ENCODE results near the gene EXOC7. TPM values are rescaled to one million over a fixed set of nuclear protein-coding genes. Genes with fewer than 3 reads are reported as not detected.

Gene EXOC7
- polyA plus RNA-seq, 1 donor from 2014 or later: 146 TPM

GRCh38 chr17:76056882-76057281 is 46.7 kb downstream of the EXOC7 start:
- Histone ChIP-seq H3F3A (ENCODE audit: insufficient read depth, low read length, poor library complexity, severe bottlenecking) (no peaks in the 10 kb centered on the region), H3K27ac (ENCODE audit: low read length) (no peak overlapping the region), H3K79me2 (replicated peaks; ENCODE audit: insufficient read depth, low read length) (no peaks in the 10 kb centered on the region), H2AFZ (ENCODE audit: low read depth, low read length) (no peak overlapping the region), H3K9ac (ENCODE audit: low read length) (no peak overlapping the region), H3K9me3 (ENCODE audit: low read length) (no peaks in the 10 kb centered on the region), H3K27me3 (ENCODE audit: insufficient read depth, low read depth, low read length) (no peaks in the 10 kb centered on the region), H3K9me2 (ENCODE audit: insufficient read depth, low read length) (no peaks in the 10 kb centered on the region), H3K4me2 (ENCODE audit: low read length) (no peak overlapping the region), H3K36me3 (ENCODE audit: insufficient read depth, low read length) (no peaks in the 10 kb centered on the region), H3K4me3 (ENCODE audit: low read length) (no peak overlapping the region), H4K20me1 (ENCODE audit: insufficient read depth) (no peaks in the 10 kb centered on the region)
- no peak for TF ChIP-seq POLR2AphosphoS5 (IDR thresholded peaks at IDR 0.05)
- TF ChIP-seq, protein P1, sequence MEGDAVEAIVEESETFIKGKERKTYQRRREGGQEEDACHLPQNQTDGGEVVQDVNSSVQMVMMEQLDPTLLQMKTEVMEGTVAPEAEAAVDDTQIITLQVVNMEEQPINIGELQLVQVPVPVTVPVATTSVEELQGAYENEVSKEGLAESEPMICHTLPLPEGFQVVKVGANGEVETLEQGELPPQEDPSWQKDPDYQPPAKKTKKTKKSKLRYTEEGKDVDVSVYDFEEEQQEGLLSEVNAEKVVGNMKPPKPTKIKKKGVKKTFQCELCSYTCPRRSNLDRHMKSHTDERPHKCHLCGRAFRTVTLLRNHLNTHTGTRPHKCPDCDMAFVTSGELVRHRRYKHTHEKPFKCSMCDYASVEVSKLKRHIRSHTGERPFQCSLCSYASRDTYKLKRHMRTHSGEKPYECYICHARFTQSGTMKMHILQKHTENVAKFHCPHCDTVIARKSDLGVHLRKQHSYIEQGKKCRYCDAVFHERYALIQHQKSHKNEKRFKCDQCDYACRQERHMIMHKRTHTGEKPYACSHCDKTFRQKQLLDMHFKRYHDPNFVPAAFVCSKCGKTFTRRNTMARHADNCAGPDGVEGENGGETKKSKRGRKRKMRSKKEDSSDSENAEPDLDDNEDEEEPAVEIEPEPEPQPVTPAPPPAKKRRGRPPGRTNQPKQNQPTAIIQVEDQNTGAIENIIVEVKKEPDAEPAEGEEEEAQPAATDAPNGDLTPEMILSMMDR (IDR thresholded peaks at IDR 0.05; ENCODE audit: poor library complexity, severe bottlenecking): no peak
- no peak for TF ChIP-seq SMC3 (conservative IDR thresholded peaks at IDR 0.05; ENCODE audit: poor library complexity)
- no peak for TF ChIP-seq EZH2 (IDR thresholded peaks at IDR 0.05; ENCODE audit: borderline replicate concordance, insufficient read depth, low read length, poor library complexity, severe bottlenecking)
- TF ChIP-seq MXI1 (conservative IDR thresholded peaks at IDR 0.05; ENCODE audit: poor library complexity, severe bottlenecking): no peak
- no peak for TF ChIP-seq REST (IDR thresholded peaks at IDR 0.05; ENCODE audit: borderline replicate concordance)
- TF ChIP-seq RAD21 (conservative IDR thresholded peaks at IDR 0.05): no peak
- no peak for TF ChIP-seq EP300 (conservative IDR thresholded peaks at IDR 0.05; ENCODE audit: poor library complexity, severe bottlenecking)
- no peak for TF ChIP-seq TAF1 (IDR thresholded peaks at IDR 0.05; ENCODE audit: low read depth)

GRCh38 chr17:76054112-76054476 is 49.5 kb downstream of the EXOC7 start:
- no peak overlapping the region for H3K4me2 ChIP-seq (ENCODE audit: low read length)
- H3K27ac ChIP-seq (ENCODE audit: low read length): no peak overlapping the region
- TF ChIP-seq EZH2 (IDR thresholded peaks at IDR 0.05; ENCODE audit: borderline replicate concordance, insufficient read depth, low read length, poor library complexity, severe bottlenecking): no peak
- TF ChIP-seq TAF1 (IDR thresholded peaks at IDR 0.05; ENCODE audit: low read depth): no peak
- TF ChIP-seq MXI1 (conservative IDR thresholded peaks at IDR 0.05; ENCODE audit: poor library complexity, severe bottlenecking): no peak
- TF ChIP-seq SMC3 (conservative IDR thresholded peaks at IDR 0.05; ENCODE audit: poor library complexity): no peak
- TF ChIP-seq POLR2AphosphoS5 (IDR thresholded peaks at IDR 0.05): no peak
- TF ChIP-seq, protein P1 (IDR thresholded peaks at IDR 0.05; ENCODE audit: poor library complexity, severe bottlenecking): no peak
- no peak for TF ChIP-seq RAD21 (conservative IDR thresholded peaks at IDR 0.05)
- TF ChIP-seq REST (IDR thresholded peaks at IDR 0.05; ENCODE audit: borderline replicate concordance): no peak
- no peaks in the 10 kb centered on the region for H3K27me3 ChIP-seq (ENCODE audit: insufficient read depth, low read depth, low read length)
- H3F3A ChIP-seq (ENCODE audit: insufficient read depth, low read length, poor library complexity, severe bottlenecking): no peaks in the 10 kb centered on the region
- H3K9ac ChIP-seq (ENCODE audit: low read length): no peak overlapping the region
- H2AFZ ChIP-seq (ENCODE audit: low read depth, low read length): no peak overlapping the region
- H3K4me3 ChIP-seq (ENCODE audit: low read length): no peak overlapping the region
- no peaks in the 10 kb centered on the region for H3K79me2 ChIP-seq (replicated peaks; ENCODE audit: insufficient read depth, low read length)
- no peaks in the 10 kb centered on the region for H3K9me3 ChIP-seq (ENCODE audit: low read length)
- no peaks in the 10 kb centered on the region for H4K20me1 ChIP-seq (ENCODE audit: insufficient read depth)
- no peaks in the 10 kb centered on the region for H3K9me2 ChIP-seq (ENCODE audit: insufficient read depth, low read length)
- H3K36me3 ChIP-seq (ENCODE audit: insufficient read depth, low read length): no peaks in the 10 kb centered on the region
